NB4 (cell line): ENCODE data around the gene LDLRAD2.
A peak's percentile ranks its signal among the peaks of the same experiment; 100 is the strongest.

Experiments used
- MAX ChIP-seq: IDR thresholded peaks from 2 replicates; pipeline ENCODE4 v1.6.1; 2011; ENCODE audit warnings: low read depth, low read length
- MYC ChIP-seq: IDR thresholded peaks from 2 replicates; pipeline ENCODE4 v1.6.1; 2011; ENCODE audit warnings: low read depth, low read length
- POLR2A ChIP-seq: IDR thresholded peaks from 2 replicates; pipeline ENCODE4 v1.6.1; 2011; ENCODE audit warnings: mild to moderate bottlenecking; ENCODE audit not compliant: insufficient read length; ENCODE audit errors: extremely low read depth
- TF ChIP-seq, protein P1 (sequence below): IDR thresholded peaks from one replicate; pipeline ENCODE4 v1.5.1; 2012; ENCODE audit warnings: low read depth, low read length

GRCh38 chr1:21857142-21857839, 45.2 kb downstream of the LDLRAD2 start:
- no peak for TF ChIP-seq POLR2A
- TF ChIP-seq, protein P1, sequence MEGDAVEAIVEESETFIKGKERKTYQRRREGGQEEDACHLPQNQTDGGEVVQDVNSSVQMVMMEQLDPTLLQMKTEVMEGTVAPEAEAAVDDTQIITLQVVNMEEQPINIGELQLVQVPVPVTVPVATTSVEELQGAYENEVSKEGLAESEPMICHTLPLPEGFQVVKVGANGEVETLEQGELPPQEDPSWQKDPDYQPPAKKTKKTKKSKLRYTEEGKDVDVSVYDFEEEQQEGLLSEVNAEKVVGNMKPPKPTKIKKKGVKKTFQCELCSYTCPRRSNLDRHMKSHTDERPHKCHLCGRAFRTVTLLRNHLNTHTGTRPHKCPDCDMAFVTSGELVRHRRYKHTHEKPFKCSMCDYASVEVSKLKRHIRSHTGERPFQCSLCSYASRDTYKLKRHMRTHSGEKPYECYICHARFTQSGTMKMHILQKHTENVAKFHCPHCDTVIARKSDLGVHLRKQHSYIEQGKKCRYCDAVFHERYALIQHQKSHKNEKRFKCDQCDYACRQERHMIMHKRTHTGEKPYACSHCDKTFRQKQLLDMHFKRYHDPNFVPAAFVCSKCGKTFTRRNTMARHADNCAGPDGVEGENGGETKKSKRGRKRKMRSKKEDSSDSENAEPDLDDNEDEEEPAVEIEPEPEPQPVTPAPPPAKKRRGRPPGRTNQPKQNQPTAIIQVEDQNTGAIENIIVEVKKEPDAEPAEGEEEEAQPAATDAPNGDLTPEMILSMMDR, result no peak
- peak; percentile 40 for TF ChIP-seq MAX
- TF ChIP-seq MYC, result no peak; the same call in none of the 2 replicates
